Effector memory CD8-positive, alpha-beta T cell (primary cell): ENCODE data around the gene ZDHHC14.

Experiments
- ATAC-seq: fragments of 150-1000 bp; cut with Tn5 transposase; replicated peaks from 2 replicates; pipeline ENCODE4 v1.10.0; 2021; ENCODE audit warnings: mild to moderate bottlenecking, moderate library complexity
- DNase-seq, 3 experiments: peaks; one replicate each; pipeline ENCODE4 v3.0.0; 2021
- H3K27ac Mint-ChIP-seq, 2 donors: one replicate each; pipeline ENCODE4 v1.8.0; 2022; ENCODE audit warnings: mild to moderate bottlenecking in 2 of 2, mixed read lengths in 2 of 2, moderate library complexity in 2 of 2
- H3K27me3 Mint-ChIP-seq, 2 donors: one replicate each; pipeline ENCODE4 v1.8.0; 2022; ENCODE audit warnings: mixed read lengths in 2 of 2
- H3K36me3 Mint-ChIP-seq: one replicate; pipeline ENCODE4 v1.8.0; 2022; ENCODE audit warnings: mild to moderate bottlenecking, moderate library complexity, mixed read lengths; ENCODE audit not compliant: insufficient read depth
- H3K4me1 Mint-ChIP-seq, 2 donors: one replicate each; pipeline ENCODE4 v1.8.0; 2022; ENCODE audit warnings: low read depth in 2 of 2, mixed read lengths in 2 of 2
- H3K4me3 Mint-ChIP-seq, 2 donors: one replicate each; pipeline ENCODE4 v1.8.0; 2022; ENCODE audit warnings: mild to moderate bottlenecking in 2 of 2, mixed read lengths in 2 of 2, moderate library complexity in 2 of 2
- H3K9me3 Mint-ChIP-seq, 2 donors: one replicate each; pipeline ENCODE4 v1.8.0; 2022; ENCODE audit warnings: mixed read lengths in 2 of 2

Gene ZDHHC14

DNA sequence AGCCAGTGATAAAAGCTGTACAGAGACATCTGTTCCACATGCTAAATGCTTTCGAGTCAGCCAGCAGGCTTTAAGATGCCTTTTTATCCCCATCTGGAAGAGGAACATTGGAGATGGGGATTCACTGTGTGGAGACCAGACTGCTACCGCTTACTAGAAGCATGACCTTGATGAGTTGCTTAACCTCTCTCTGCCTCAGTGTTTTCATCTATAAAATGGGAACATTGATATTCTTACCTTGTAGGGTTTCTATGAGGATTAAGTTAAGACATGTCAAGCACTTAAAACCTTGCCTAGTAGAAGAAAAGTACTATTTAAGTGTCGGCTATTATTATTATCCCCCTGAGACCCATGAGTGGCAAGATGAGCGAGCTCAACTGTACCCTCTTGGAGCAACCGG lies 276.8 kb downstream of the ZDHHC14 start:
- H3K9me3 Mint-ChIP-seq = no peaks in the 10 kb centered on the region
- H3K27me3 Mint-ChIP-seq = no peaks in the 10 kb centered on the region
- H3K4me1 Mint-ChIP-seq = peaks cover 0 to 2% of the 10 kb centered on the region in 2 donors
- no peak for DNase-seq
- no peak overlapping the region for H3K27ac Mint-ChIP-seq
- H3K36me3 Mint-ChIP-seq = no peaks in the 10 kb centered on the region
- no peak overlapping the region for H3K4me3 Mint-ChIP-seq
- ATAC-seq = no peak

DNA sequence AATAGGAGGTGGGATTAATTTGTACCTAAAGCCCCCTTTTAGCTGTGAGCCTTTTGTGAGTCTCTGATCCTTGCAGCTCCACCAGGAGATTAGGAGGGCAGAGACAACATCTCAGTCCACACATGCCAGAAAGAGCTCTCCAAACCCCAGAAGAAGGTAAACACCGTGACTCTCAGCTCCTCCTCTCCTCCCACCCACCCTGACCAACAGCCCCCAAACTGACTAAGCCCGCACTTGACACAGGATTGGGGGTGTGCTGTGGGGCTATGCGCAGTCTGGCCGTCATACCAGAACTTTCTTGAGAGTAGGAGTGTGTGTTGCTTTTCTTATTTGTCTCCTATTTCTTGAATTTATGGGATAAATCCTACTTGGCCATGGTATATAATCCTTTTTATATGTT lies 277.3 kb downstream of the ZDHHC14 start:
- Mint-ChIP-seq H3K27ac (no peak overlapping the region), H3K4me3 (no peak overlapping the region), H3K9me3 (no peaks in the 10 kb centered on the region), H3K36me3 (no peaks in the 10 kb centered on the region), H3K4me1 (peaks cover 0 to 2% of the 10 kb centered on the region in 2 donors), H3K27me3 (no peaks in the 10 kb centered on the region)
- ATAC-seq = no peak
- no peak for DNase-seq

- Mint-ChIP-seq H3K27me3 (no peaks in the 10 kb centered on the region), H3K4me3 (no peak overlapping the region), H3K9me3 (no peaks in the 10 kb centered on the region), H3K4me1 (peaks cover 0 to 2% of the 10 kb centered on the region in 2 donors), H3K27ac (no peak overlapping the region), H3K36me3 (no peaks in the 10 kb centered on the region)
- DNase-seq (no peak), ATAC-seq (no peak)
Measured at GRCh38 chr6:157659536-157660271, 278.7 kb downstream of the ZDHHC14 start.

- DNase-seq = no peak
- Mint-ChIP-seq H3K9me3 (no peaks in the 10 kb centered on the region), H3K27me3 (no peaks in the 10 kb centered on the region), H3K36me3 (no peaks in the 10 kb centered on the region), H3K27ac (no peak overlapping the region), H3K4me1 (peaks cover 0 to 2% of the 10 kb centered on the region in 2 donors), H3K4me3 (no peak overlapping the region)
- no peak for ATAC-seq
Measured at GRCh38 chr6:157660414-157660813, 279.4 kb downstream of the ZDHHC14 start.

DNA sequence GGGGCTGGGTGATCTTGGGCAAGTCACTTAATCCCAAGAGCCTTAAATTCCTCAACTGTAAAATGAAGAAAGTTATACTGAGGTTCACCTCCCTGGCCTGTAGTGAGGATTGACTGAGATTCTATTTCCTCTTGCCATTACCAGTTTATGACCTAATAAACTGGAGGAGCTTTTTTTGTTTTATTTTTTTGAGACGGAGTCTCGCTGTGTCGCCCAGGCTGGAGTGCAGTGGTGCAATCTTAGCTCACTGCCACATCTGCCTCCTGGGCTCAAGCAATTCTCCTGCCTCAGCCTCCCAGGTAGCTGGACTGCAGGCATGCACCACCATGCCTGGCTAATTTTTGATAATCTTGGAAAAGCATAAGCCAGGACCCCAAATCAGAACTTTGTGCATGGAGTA lies 280.7 kb downstream of the ZDHHC14 start:
- ATAC-seq (no peak), DNase-seq (no peak)
- H3K9me3 Mint-ChIP-seq = no peaks in the 10 kb centered on the region
- no peak overlapping the region for H3K4me3 Mint-ChIP-seq
- peaks cover 0 to 2% of the 10 kb centered on the region in 2 donors for H3K4me1 Mint-ChIP-seq
- no peaks in the 10 kb centered on the region for H3K36me3 Mint-ChIP-seq
- no peak overlapping the region for H3K27ac Mint-ChIP-seq
- no peaks in the 10 kb centered on the region for H3K27me3 Mint-ChIP-seq

DNA sequence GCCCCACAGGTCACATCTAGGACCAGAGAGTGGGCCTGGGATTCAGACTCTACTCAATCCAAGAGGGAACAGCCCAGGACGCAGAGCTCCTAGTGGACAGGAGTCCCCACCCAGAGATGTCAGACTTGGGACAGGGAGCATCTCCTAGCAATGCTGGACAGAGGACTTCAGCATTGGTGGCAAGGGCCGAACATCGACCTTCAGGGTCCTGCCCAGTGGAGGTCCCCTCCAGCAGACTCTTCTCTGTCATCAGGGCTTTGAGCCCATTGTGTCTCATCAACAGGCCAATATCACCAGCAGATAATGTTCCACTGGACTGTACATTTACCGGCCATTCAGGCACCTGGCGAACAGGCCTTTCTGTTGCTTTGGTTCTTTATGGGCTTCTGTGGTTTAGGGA lies 282.3 kb downstream of the ZDHHC14 start:
- no peaks in the 10 kb centered on the region for H3K9me3 Mint-ChIP-seq
- H3K4me3 Mint-ChIP-seq = no peak overlapping the region
- DNase-seq (no peak), ATAC-seq (no peak)
- no peak overlapping the region for H3K27ac Mint-ChIP-seq
- H3K27me3 Mint-ChIP-seq = peaks cover 0 to 6% of the 10 kb centered on the region in 2 donors
- H3K4me1 Mint-ChIP-seq = peaks cover 2 to 8% of the 10 kb centered on the region in 2 donors
- H3K36me3 Mint-ChIP-seq = no peaks in the 10 kb centered on the region

GRCh38 chr6:157665180-157665579 lies 284.2 kb downstream of the ZDHHC14 start:
- Mint-ChIP-seq H3K36me3 (no peaks in the 10 kb centered on the region), H3K27ac (no peak overlapping the region), H3K9me3 (no peaks in the 10 kb centered on the region), H3K4me1 (peaks cover 2 to 5% of the 10 kb centered on the region in 2 donors), H3K4me3 (no peak overlapping the region), H3K27me3 (peaks cover 0 to 6% of the 10 kb centered on the region in 2 donors)
- no peak for DNase-seq
- ATAC-seq = no peak

DNA sequence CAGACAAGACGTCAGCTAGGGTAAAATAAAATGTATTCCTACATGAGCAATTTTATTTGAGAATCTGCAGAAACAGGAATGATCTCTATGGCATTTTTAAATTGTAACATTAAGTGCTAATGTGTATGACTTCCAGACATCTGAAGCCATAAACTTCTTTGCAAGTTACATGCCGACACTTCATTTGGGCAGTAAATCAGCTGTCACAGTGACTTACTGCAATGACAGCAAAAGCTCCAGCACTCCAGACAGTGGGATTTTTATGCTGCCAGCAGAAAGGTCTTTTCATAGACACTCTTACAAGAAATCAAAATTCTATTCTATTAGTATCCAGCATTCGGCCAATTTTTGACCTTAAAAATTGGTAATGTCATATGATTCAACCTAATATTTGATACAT lies 285.7 kb downstream of the ZDHHC14 start:
- ATAC-seq (no peak), DNase-seq (no peak)
- Mint-ChIP-seq H3K27me3 (peaks cover 0 to 6% of the 10 kb centered on the region in 2 donors), H3K4me3 (no peak overlapping the region), H3K9me3 (no peaks in the 10 kb centered on the region), H3K27ac (no peak overlapping the region), H3K4me1 (peaks cover 2 to 5% of the 10 kb centered on the region in 2 donors), H3K36me3 (no peaks in the 10 kb centered on the region)

GRCh38 chr6:157667211-157668008 lies 286.4 kb downstream of the ZDHHC14 start:
- no peaks in the 10 kb centered on the region for H3K9me3 Mint-ChIP-seq
- DNase-seq (peak; percentile 40 to 56 (median 49)), ATAC-seq (peak; percentile 61)
- H3K36me3 Mint-ChIP-seq = no peaks in the 10 kb centered on the region
- H3K27me3 Mint-ChIP-seq = peaks cover 0 to 6% of the 10 kb centered on the region in 2 donors
- peaks cover 2 to 5% of the 10 kb centered on the region in 2 donors for H3K4me1 Mint-ChIP-seq
- H3K4me3 Mint-ChIP-seq = no peak overlapping the region
- no peak overlapping the region for H3K27ac Mint-ChIP-seq

DNA sequence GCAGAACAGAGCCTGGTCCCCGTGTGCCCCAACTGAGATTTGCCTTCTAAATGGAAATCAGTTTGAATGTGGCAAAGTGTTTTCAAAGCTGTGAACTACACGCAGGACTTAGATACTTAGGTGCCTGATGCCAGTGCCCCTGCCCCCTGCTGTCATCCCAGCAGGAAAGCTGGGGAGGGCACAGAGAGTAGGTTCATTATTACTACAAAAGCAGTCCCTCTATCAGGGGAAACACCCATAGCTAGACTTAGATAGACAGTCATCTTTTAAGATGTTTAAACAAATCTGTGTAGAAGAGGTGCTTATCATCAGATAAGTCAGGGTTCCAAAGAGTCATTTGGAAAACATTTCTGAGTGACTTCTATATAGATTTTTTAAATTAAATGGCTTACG lies 287.0 kb downstream of the ZDHHC14 start:
- H3K4me1 Mint-ChIP-seq = peaks cover 2 to 5% of the 10 kb centered on the region in 2 donors
- no peaks in the 10 kb centered on the region for H3K9me3 Mint-ChIP-seq
- peaks cover 0 to 6% of the 10 kb centered on the region in 2 donors for H3K27me3 Mint-ChIP-seq
- H3K27ac Mint-ChIP-seq = no peak overlapping the region
- ATAC-seq (no peak), DNase-seq (no peak)
- H3K4me3 Mint-ChIP-seq = no peak overlapping the region
- no peaks in the 10 kb centered on the region for H3K36me3 Mint-ChIP-seq

DNA sequence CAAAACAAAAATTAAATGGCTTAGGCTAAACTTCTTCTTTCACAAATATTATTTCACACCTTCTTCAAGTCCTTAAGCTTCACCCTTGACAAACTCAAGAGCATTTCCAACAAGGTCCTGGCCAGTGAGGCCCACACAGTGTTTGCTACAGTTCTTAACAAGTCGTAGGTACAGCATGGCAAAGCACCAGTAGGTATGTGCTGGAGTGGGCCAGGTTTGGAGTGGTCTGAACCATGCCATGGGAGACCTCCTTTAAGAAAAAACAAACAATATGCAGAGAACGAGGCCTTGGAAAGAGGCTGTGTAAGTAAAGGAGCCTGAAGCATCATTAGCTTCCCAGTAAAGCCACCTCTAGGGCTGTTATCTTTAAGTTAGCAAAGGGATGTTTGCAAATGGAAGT lies 287.7 kb downstream of the ZDHHC14 start:
- Mint-ChIP-seq H3K36me3 (no peaks in the 10 kb centered on the region), H3K4me3 (no peak overlapping the region), H3K9me3 (no peaks in the 10 kb centered on the region), H3K4me1 (peaks cover 2 to 5% of the 10 kb centered on the region in 2 donors), H3K27ac (no peak overlapping the region), H3K27me3 (peaks cover 0 to 6% of the 10 kb centered on the region in 2 donors)
- ATAC-seq (no peak), DNase-seq (no peak)

DNA sequence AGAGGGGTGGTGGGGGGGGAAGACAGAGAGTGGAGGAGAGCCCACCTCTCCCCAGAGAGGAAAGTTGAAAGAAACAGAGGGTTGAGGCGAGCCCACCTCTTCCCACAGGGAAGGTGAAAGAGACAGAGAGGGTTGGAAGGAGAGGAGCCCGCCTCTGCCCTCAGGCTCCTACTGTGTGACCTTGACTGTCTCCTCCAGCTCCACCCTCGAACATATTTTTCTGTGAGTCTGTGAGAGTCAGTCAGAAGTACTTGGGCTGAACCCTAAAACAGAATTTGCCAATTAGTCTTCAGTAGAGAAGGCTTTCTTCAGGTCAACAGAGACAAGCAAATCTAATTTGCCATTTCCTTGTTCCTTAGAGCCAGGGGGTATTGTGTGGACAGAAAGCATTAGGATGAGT lies 288.3 kb downstream of the ZDHHC14 start:
- ATAC-seq = no peak
- no peak for DNase-seq
- H3K9me3 Mint-ChIP-seq = no peaks in the 10 kb centered on the region
- H3K27ac Mint-ChIP-seq = no peak overlapping the region
- H3K4me3 Mint-ChIP-seq = no peak overlapping the region
- peaks cover 0 to 6% of the 10 kb centered on the region in 2 donors for H3K27me3 Mint-ChIP-seq
- no peaks in the 10 kb centered on the region for H3K36me3 Mint-ChIP-seq
- peaks cover 2 to 5% of the 10 kb centered on the region in 2 donors for H3K4me1 Mint-ChIP-seq

DNA sequence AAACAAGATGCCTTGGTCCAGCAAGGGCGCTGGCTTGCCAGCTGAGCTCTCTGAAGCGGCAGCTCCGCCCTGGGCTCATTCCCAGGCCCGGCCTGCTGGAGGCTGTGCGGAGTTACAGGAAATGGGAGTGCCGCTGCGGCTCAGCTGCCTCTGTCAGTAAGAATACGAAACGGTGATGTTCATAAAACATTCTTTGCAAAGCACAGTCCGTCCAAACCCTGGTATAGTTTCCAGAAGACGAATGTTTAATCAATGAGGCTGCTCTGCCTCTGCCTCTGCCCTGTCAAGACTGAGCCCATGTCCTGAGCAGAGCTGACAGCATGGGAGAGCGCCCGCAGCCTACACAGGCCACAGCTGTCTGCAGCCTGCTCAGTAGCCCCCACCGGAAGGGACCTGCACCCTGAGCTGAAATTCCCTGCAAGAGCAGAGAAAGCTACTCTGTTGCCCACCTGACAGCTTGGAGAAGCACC lies 288.8 kb downstream of the ZDHHC14 start:
- no peaks in the 10 kb centered on the region for H3K9me3 Mint-ChIP-seq
- no peak overlapping the region for H3K4me3 Mint-ChIP-seq
- peaks cover 2 to 5% of the 10 kb centered on the region in 2 donors for H3K4me1 Mint-ChIP-seq
- H3K27me3 Mint-ChIP-seq = peaks cover 0 to 6% of the 10 kb centered on the region in 2 donors
- no peaks in the 10 kb centered on the region for H3K36me3 Mint-ChIP-seq
- H3K27ac Mint-ChIP-seq = no peak overlapping the region
- DNase-seq (no peak), ATAC-seq (no peak)
